ENCODE results near the gene HMG20A. TPM values are rescaled to one million over a fixed set of nuclear protein-coding genes. Genes with fewer than 3 reads are reported as not detected.

Gene HMG20A
- total and polyA plus RNA-seq, 2 experiments from 2014 or later: 17.8 to 57.8 TPM

DNA sequence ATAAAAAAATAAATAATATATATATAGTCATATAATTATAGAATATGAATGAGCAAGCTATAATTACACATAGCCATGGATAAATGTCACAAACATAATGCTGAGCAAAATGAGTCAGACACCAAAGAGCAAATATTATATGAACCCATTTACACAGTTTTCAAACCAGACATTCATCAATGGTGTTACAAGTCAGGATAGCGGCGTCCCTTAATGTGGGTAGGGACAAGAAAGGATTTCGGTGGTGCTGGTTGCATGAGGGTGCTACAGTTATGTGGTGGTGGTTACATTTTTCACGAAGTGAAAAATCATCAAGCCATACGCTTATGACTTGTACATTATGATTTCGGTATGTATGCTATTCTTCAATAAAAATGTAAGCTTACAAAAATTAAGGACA lies 100.5 kb downstream of the HMG20A start:
- peaks cover 13% of the 10 kb centered on the region for H3K9me2 ChIP-seq (ENCODE audit: insufficient read depth)
- no peak for TF ChIP-seq EZH2phosphoT487 (IDR thresholded peaks at IDR 0.05; ENCODE audit: unreplicated experiment)
- TF ChIP-seq NANOG (IDR thresholded peaks at IDR 0.05; ENCODE audit: borderline replicate concordance): no peak
- no peak for TF ChIP-seq ZNF114 (CRISPR knock-in tag; IDR thresholded peaks at IDR 0.05)
- no peak for TF ChIP-seq EZH2 (IDR thresholded peaks at IDR 0.05; ENCODE audit: low read depth, unreplicated experiment)
- TF ChIP-seq POLR2AphosphoS5 (IDR thresholded peaks at IDR 0.05; ENCODE audit: low read depth): no peak
- TF ChIP-seq, protein P1, sequence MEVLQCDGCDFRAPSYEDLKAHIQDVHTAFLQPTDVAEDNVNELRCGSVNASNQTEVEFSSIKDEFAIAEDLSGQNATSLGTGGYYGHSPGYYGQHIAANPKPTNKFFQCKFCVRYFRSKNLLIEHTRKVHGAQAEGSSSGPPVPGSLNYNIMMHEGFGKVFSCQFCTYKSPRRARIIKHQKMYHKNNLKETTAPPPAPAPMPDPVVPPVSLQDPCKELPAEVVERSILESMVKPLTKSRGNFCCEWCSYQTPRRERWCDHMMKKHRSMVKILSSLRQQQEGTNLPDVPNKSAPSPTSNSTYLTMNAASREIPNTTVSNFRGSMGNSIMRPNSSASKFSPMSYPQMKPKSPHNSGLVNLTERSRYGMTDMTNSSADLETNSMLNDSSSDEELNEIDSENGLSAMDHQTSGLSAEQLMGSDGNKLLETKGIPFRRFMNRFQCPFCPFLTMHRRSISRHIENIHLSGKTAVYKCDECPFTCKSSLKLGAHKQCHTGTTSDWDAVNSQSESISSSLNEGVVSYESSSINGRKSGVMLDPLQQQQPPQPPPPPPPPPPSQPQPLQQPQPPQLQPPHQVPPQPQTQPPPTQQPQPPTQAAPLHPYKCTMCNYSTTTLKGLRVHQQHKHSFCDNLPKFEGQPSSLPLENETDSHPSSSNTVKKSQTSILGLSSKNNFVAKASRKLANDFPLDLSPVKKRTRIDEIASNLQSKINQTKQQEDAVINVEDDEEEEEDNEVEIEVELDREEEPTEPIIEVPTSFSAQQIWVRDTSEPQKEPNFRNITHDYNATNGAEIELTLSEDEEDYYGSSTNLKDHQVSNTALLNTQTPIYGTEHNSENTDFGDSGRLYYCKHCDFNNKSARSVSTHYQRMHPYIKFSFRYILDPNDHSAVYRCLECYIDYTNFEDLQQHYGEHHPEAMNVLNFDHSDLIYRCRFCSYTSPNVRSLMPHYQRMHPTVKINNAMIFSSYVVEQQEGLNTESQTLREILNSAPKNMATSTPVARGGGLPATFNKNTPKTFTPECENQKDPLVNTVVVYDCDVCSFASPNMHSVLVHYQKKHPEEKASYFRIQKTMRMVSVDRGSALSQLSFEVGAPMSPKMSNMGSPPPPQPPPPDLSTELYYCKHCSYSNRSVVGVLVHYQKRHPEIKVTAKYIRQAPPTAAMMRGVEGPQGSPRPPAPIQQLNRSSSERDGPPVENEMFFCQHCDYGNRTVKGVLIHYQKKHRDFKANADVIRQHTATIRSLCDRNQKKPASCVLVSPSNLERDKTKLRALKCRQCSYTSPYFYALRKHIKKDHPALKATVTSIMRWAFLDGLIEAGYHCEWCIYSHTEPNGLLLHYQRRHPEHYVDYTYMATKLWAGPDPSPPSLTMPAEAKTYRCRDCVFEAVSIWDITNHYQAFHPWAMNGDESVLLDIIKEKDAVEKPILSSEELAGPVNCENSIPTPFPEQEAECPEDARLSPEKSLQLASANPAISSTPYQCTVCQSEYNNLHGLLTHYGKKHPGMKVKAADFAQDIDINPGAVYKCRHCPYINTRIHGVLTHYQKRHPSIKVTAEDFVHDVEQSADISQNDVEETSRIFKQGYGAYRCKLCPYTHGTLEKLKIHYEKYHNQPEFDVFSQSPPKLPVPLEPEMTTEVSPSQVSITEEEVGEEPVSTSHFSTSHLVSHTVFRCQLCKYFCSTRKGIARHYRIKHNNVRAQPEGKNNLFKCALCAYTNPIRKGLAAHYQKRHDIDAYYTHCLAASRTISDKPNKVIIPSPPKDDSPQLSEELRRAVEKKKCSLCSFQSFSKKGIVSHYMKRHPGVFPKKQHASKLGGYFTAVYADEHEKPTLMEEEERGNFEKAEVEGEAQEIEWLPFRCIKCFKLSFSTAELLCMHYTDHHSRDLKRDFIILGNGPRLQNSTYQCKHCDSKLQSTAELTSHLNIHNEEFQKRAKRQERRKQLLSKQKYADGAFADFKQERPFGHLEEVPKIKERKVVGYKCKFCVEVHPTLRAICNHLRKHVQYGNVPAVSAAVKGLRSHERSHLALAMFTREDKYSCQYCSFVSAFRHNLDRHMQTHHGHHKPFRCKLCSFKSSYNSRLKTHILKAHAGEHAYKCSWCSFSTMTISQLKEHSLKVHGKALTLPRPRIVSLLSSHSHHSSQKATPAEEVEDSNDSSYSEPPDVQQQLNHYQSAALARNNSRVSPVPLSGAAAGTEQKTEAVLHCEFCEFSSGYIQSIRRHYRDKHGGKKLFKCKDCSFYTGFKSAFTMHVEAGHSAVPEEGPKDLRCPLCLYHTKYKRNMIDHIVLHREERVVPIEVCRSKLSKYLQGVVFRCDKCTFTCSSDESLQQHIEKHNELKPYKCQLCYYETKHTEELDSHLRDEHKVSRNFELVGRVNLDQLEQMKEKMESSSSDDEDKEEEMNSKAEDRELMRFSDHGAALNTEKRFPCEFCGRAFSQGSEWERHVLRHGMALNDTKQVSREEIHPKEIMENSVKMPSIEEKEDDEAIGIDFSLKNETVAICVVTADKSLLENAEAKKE (CRISPR knock-in tag; IDR thresholded peaks at IDR 0.05): no peak
- no peak for TF ChIP-seq ZNF331 (CRISPR knock-in tag; IDR thresholded peaks at IDR 0.05; ENCODE audit: low read depth)
- TF ChIP-seq, protein P2, sequence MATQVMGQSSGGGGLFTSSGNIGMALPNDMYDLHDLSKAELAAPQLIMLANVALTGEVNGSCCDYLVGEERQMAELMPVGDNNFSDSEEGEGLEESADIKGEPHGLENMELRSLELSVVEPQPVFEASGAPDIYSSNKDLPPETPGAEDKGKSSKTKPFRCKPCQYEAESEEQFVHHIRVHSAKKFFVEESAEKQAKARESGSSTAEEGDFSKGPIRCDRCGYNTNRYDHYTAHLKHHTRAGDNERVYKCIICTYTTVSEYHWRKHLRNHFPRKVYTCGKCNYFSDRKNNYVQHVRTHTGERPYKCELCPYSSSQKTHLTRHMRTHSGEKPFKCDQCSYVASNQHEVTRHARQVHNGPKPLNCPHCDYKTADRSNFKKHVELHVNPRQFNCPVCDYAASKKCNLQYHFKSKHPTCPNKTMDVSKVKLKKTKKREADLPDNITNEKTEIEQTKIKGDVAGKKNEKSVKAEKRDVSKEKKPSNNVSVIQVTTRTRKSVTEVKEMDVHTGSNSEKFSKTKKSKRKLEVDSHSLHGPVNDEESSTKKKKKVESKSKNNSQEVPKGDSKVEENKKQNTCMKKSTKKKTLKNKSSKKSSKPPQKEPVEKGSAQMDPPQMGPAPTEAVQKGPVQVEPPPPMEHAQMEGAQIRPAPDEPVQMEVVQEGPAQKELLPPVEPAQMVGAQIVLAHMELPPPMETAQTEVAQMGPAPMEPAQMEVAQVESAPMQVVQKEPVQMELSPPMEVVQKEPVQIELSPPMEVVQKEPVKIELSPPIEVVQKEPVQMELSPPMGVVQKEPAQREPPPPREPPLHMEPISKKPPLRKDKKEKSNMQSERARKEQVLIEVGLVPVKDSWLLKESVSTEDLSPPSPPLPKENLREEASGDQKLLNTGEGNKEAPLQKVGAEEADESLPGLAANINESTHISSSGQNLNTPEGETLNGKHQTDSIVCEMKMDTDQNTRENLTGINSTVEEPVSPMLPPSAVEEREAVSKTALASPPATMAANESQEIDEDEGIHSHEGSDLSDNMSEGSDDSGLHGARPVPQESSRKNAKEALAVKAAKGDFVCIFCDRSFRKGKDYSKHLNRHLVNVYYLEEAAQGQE (IDR thresholded peaks at IDR 0.05; ENCODE audit: unreplicated experiment): no peak
- TF ChIP-seq, protein P3, sequence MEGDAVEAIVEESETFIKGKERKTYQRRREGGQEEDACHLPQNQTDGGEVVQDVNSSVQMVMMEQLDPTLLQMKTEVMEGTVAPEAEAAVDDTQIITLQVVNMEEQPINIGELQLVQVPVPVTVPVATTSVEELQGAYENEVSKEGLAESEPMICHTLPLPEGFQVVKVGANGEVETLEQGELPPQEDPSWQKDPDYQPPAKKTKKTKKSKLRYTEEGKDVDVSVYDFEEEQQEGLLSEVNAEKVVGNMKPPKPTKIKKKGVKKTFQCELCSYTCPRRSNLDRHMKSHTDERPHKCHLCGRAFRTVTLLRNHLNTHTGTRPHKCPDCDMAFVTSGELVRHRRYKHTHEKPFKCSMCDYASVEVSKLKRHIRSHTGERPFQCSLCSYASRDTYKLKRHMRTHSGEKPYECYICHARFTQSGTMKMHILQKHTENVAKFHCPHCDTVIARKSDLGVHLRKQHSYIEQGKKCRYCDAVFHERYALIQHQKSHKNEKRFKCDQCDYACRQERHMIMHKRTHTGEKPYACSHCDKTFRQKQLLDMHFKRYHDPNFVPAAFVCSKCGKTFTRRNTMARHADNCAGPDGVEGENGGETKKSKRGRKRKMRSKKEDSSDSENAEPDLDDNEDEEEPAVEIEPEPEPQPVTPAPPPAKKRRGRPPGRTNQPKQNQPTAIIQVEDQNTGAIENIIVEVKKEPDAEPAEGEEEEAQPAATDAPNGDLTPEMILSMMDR (conservative IDR thresholded peaks at IDR 0.05; ENCODE audit: low read depth in 2 of 2): no peak
- no peak for TF ChIP-seq JUNB (IDR thresholded peaks at IDR 0.05; ENCODE audit: unreplicated experiment)
- TF ChIP-seq STAT1 (IDR thresholded peaks at IDR 0.05; ENCODE audit: unreplicated experiment): no peak
- TF ChIP-seq, protein P4, sequence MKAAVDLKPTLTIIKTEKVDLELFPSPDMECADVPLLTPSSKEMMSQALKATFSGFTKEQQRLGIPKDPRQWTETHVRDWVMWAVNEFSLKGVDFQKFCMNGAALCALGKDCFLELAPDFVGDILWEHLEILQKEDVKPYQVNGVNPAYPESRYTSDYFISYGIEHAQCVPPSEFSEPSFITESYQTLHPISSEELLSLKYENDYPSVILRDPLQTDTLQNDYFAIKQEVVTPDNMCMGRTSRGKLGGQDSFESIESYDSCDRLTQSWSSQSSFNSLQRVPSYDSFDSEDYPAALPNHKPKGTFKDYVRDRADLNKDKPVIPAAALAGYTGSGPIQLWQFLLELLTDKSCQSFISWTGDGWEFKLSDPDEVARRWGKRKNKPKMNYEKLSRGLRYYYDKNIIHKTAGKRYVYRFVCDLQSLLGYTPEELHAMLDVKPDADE (IDR thresholded peaks at IDR 0.05): no peak
- TF ChIP-seq CREB1 (CRISPR knock-in tag; IDR thresholded peaks at IDR 0.05; ENCODE audit: low read depth): no peak
- H3K27me3 Mint-ChIP-seq (ENCODE audit: insufficient read depth, low read depth, poor library complexity): peaks cover 9% of the 10 kb centered on the region

More for the DNA sequence above, 100.5 kb downstream of the HMG20A start:
- H4K20me1 ChIP-seq (replicated peaks; ENCODE audit: insufficient read depth): no peaks in the 10 kb centered on the region
- H3K4me3 ChIP-seq: no peak overlapping the region
- no peaks in the 10 kb centered on the region for H3K36me3 ChIP-seq (ENCODE audit: insufficient read depth)
- ATAC-seq: no peak
- peaks cover 6% of the 10 kb centered on the region for H3K4me1 ChIP-seq (ENCODE audit: insufficient read depth)
- Mint-ChIP-seq H3K4me1 (peaks cover 19% of the 10 kb centered on the region), H3K9me3 (peaks cover 2% of the 10 kb centered on the region; the same call in 1 of the 3 replicates), H3K27ac (no peak overlapping the region), H3K36me3 (ENCODE audit: low read depth) (no peaks in the 10 kb centered on the region), H3K4me3 (no peak overlapping the region)
- H3K27ac ChIP-seq (ENCODE audit: low read depth): no peak overlapping the region
- no peak overlapping the region for H2AFZ ChIP-seq
- H3F3A ChIP-seq (replicated peaks; ENCODE audit: low read depth): no peaks in the 10 kb centered on the region
- no peak for DNase-seq (ENCODE audit: low spot score)
- no peaks in the 10 kb centered on the region for H3K27me3 ChIP-seq (ENCODE audit: insufficient read depth)
- H3K4me2 ChIP-seq: no peak overlapping the region
- H3K79me2 ChIP-seq (replicated peaks; ENCODE audit: insufficient read depth): no peaks in the 10 kb centered on the region

Data from GM23338 (cell line).